ENCODE measurements around the gene UBE2D1. TPM values are rescaled to one million over a fixed set of nuclear protein-coding genes. Genes with fewer than 3 reads are reported as not detected.

Gene UBE2D1
- total RNA-seq, 2 donors from 2014 or later, result 9.8 to 11.4 TPM

GRCh38 chr10:58359541-58359940 is 24.7 kb downstream of the UBE2D1 start:
- Histone ChIP-seq H3K4me1 (replicated peaks) (no peaks in the 10 kb centered on the region), H3K27ac (no peak overlapping the region), H3K36me3 (no peaks in the 10 kb centered on the region), H3K27me3 (replicated peaks; ENCODE audit: insufficient read depth) (no peaks in the 10 kb centered on the region), H3K9me3 (no peaks in the 10 kb centered on the region), H3K4me3 (no peak overlapping the region)
- TF ChIP-seq CTCF (IDR thresholded peaks at IDR 0.05) (no peak), POLR2AphosphoS5 (IDR thresholded peaks at IDR 0.05) (no peak), POLR2A (IDR thresholded peaks at IDR 0.05) (no peak)
- intact Hi-C loops (cut with DNase I), result no loop called here
- WGBS, result 92% methylated on average over 3 of the region's 3 CpGs
- DNase-seq (ENCODE audit: low spot score), result no peak

GRCh38 chr10:58360412-58361004 is 25.7 kb downstream of the UBE2D1 start:
- no peaks in the 10 kb centered on the region for H3K27me3 ChIP-seq (replicated peaks; ENCODE audit: insufficient read depth)
- TF ChIP-seq POLR2AphosphoS5 (IDR thresholded peaks at IDR 0.05) (no peak), CTCF (IDR thresholded peaks at IDR 0.05) (no peak), POLR2A (IDR thresholded peaks at IDR 0.05) (no peak)

GRCh38 chr10:58361353-58361752 is 26.5 kb downstream of the UBE2D1 start:
- Histone ChIP-seq H3K9me3 (no peaks in the 10 kb centered on the region), H3K4me1 (replicated peaks) (no peaks in the 10 kb centered on the region), H3K27me3 (replicated peaks; ENCODE audit: insufficient read depth) (no peaks in the 10 kb centered on the region), H3K36me3 (no peaks in the 10 kb centered on the region), H3K27ac (no peak overlapping the region), H3K4me3 (no peak overlapping the region)
- TF ChIP-seq POLR2A (IDR thresholded peaks at IDR 0.05) (no peak), CTCF (IDR thresholded peaks at IDR 0.05) (no peak), POLR2AphosphoS5 (IDR thresholded peaks at IDR 0.05) (no peak)
- DNase-seq (ENCODE audit: low spot score), result no peak
- WGBS, result 93% methylated on average over 2 of the region's 2 CpGs
- intact Hi-C loops (cut with DNase I), result no loop called here

More at GRCh38 chr10:58360412-58361004, 25.7 kb downstream of the UBE2D1 start:
- WGBS, result 86% methylated on average over 9 of the region's 9 CpGs
- H3K4me1 ChIP-seq (replicated peaks), result no peaks in the 10 kb centered on the region
- H3K27ac ChIP-seq, result no peak overlapping the region
- no peaks in the 10 kb centered on the region for H3K9me3 ChIP-seq
- no peak for DNase-seq (ENCODE audit: low spot score)
- intact Hi-C loops (cut with DNase I), result no loop called here
- H3K36me3 ChIP-seq, result no peaks in the 10 kb centered on the region
- no peak overlapping the region for H3K4me3 ChIP-seq

GRCh38 chr10:58362027-58362789 is 27.4 kb downstream of the UBE2D1 start:
- 74% methylated on average over 1 of the region's 1 CpG for WGBS
- TF ChIP-seq CTCF (IDR thresholded peaks at IDR 0.05) (no peak), POLR2A (IDR thresholded peaks at IDR 0.05) (no peak), POLR2AphosphoS5 (IDR thresholded peaks at IDR 0.05) (no peak)
- no peaks in the 10 kb centered on the region for H3K36me3 ChIP-seq
- no peaks in the 10 kb centered on the region for H3K4me1 ChIP-seq (replicated peaks)
- no peaks in the 10 kb centered on the region for H3K27me3 ChIP-seq (replicated peaks; ENCODE audit: insufficient read depth)
- no peak for DNase-seq (ENCODE audit: low spot score)
- no peak overlapping the region for H3K4me3 ChIP-seq
- intact Hi-C loops (cut with DNase I), result no loop called here
- H3K27ac ChIP-seq, result no peak overlapping the region
- H3K9me3 ChIP-seq, result no peaks in the 10 kb centered on the region

- intact Hi-C loops (cut with DNase I), result no loop called here
- 88% methylated on average over 3 of the region's 3 CpGs for WGBS
- Histone ChIP-seq H3K27me3 (replicated peaks; ENCODE audit: insufficient read depth) (no peaks in the 10 kb centered on the region), H3K4me3 (no peak overlapping the region), H3K27ac (no peak overlapping the region), H3K36me3 (no peaks in the 10 kb centered on the region), H3K9me3 (no peaks in the 10 kb centered on the region), H3K4me1 (replicated peaks) (no peaks in the 10 kb centered on the region)
- no peak for DNase-seq (ENCODE audit: low spot score)
- TF ChIP-seq CTCF (IDR thresholded peaks at IDR 0.05) (no peak), POLR2A (IDR thresholded peaks at IDR 0.05) (no peak), POLR2AphosphoS5 (IDR thresholded peaks at IDR 0.05) (no peak)
Observed at GRCh38 chr10:58367069-58367468, 32.3 kb downstream of the UBE2D1 start.

All from prostate gland (tissue), 2 donors.